BLaER1 treated with 17β-estradiol and CSF1 and Interleukin-3, amounts not matched to agents 10 nM and 100 nM (cell line): ENCODE results near the gene HEBP2.

Source experiments
- H3K27ac ChIP-seq, 11 experiments: shearing (Covaris generic); formaldehyde crosslinking; 2 replicates each; pipeline ENCODE4 v1.8.1; 2022
- H3K27me3 ChIP-seq, 11 experiments: shearing (Covaris generic); formaldehyde crosslinking; 2 replicates each; pipeline ENCODE4 v1.8.1; 2022
- H3K36me3 ChIP-seq, 11 experiments: shearing (Covaris generic); formaldehyde crosslinking; 2 replicates each; pipeline ENCODE4 v1.8.1; 2022
- H3K4me1 ChIP-seq, 10 experiments: shearing (Covaris generic); formaldehyde crosslinking; 2 replicates each; pipeline ENCODE4 v1.8.1; 2022
- H3K4me2 ChIP-seq, 11 experiments: shearing (Covaris generic); formaldehyde crosslinking; 2 replicates each; pipeline ENCODE4 v1.8.1; 2022
- H3K4me3 ChIP-seq, 10 experiments: shearing (Covaris generic); formaldehyde crosslinking; 2 replicates each; pipeline ENCODE4 v1.8.1; 2022
- H3K9ac ChIP-seq, 11 experiments: shearing (Covaris generic); formaldehyde crosslinking; 2 replicates each; pipeline ENCODE4 v1.8.1; 2022
- H3K9me3 ChIP-seq, 11 experiments: shearing (Covaris generic); formaldehyde crosslinking; replicated peaks in 1 of 11; 2 replicates each; pipeline ENCODE4 v1.8.1; 2022
- H4K20me1 ChIP-seq, 11 experiments: shearing (Covaris generic); formaldehyde crosslinking; 2 replicates each; pipeline ENCODE4 v1.8.1; 2022
- Cebpa-rat ChIP-seq, 11 experiments: shearing (Covaris generic); IDR thresholded peaks; 2 replicates each; pipeline ENCODE4 v1.8.1; 2022

The HEBP2 gene

GRCh38 chr6:138426500-138427123 lies 22.6 kb downstream of the HEBP2 start:
- Histone ChIP-seq H3K4me1 (peaks cover 0 to 34% (median 25%) of the 10 kb centered on the region in 10 experiments; a peak in 14 of 20 replicates), H3K9me3 (0 out of 22 replicates have a peak, but pooled peaks cover 0 to 1% (median 0%) of the 10 kb centered on the region in 11 experiments), H3K9ac (no peak overlapping the region), H3K27ac (no peak overlapping the region), H3K4me2 (no peak overlapping the region), H3K4me3 (no peak overlapping the region), H3K27me3 (no peaks in the 10 kb centered on the region), H4K20me1 (no peaks in the 10 kb centered on the region), H3K36me3 (peaks cover 6 to 66% (median 25%) of the 10 kb centered on the region in 11 experiments; a peak in 18 of 22 replicates)
- TF ChIP-seq Cebpa-rat (IDR thresholded peaks at IDR 0.05) = no peak

DNA sequence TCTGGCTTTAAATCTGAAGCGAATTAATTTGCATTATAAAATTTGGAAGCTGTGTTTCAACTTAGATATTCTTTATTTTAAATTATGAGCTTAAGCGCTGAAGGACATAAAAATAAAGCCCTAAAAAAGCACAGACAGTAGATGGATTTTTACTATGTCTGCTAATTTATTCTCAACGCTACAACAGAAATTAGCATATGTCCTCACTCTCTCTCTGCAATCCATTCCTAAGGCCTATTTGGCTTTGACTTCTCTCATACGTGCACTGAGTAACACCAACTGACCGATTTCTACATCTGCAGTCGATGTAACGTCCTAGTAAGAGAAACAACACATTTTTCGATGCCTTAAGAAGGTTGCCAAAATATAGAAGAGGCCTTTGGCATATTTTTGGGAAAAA lies 23.7 kb downstream of the HEBP2 start:
- H3K27ac ChIP-seq = no peak overlapping the region
- peaks cover 6 to 70% (median 33%) of the 10 kb centered on the region in 11 experiments; a peak in 18 of 22 replicates for H3K36me3 ChIP-seq
- H4K20me1 ChIP-seq = no peaks in the 10 kb centered on the region
- H3K4me3 ChIP-seq = no peak overlapping the region
- no peak for TF ChIP-seq Cebpa-rat (IDR thresholded peaks at IDR 0.05)
- H3K4me1 ChIP-seq = peaks cover 0 to 32% (median 22%) of the 10 kb centered on the region in 10 experiments; a peak in 14 of 20 replicates
- no peaks in the 10 kb centered on the region for H3K9me3 ChIP-seq
- no peaks in the 10 kb centered on the region for H3K27me3 ChIP-seq
- no peak overlapping the region for H3K9ac ChIP-seq
- H3K4me2 ChIP-seq = no peak overlapping the region

DNA sequence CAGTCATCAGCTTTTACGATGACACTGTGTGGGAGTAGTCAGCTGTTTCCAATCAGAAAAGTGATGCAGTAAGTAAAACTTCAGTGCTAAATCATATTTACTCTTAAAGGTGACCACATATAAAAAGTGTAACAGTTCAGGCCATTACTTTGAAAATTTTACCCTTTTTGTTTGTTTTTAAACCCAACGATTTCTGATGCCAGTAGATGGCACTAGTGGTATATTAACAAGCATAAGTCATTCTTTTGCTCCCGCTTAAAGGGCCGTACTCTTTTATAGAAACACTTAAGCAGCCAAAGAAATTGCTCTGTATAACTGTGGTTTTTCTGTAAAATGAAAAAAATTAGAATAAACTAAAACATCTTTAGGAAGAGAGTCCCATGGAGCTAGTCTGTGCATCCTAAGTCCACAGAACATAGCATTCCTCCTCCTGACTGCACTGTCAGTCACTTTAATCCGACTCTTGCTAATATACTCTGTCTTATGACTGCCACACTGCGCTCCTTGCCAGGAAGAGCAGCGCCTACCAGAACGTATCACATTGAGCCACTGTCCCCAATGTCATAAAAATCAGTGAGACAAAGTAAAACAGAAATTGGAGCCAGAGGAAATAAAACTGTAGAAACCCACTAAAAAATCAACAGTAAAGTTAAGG lies 25.0 kb downstream of the HEBP2 start:
- Histone ChIP-seq H3K4me1 (peaks cover 0 to 22% (median 12%) of the 10 kb centered on the region in 10 experiments; a peak in 12 of 20 replicates), H3K4me2 (no peak overlapping the region; a peak in 1 of 22 replicates), H3K9me3 (no peaks in the 10 kb centered on the region), H3K9ac (no peak overlapping the region), H4K20me1 (no peaks in the 10 kb centered on the region), H3K27me3 (no peaks in the 10 kb centered on the region), H3K4me3 (no peak overlapping the region), H3K36me3 (peaks cover 2 to 68% (median 37%) of the 10 kb centered on the region in 11 experiments; a peak in 18 of 22 replicates), H3K27ac (no peak overlapping the region)
- TF ChIP-seq Cebpa-rat (IDR thresholded peaks at IDR 0.05) = no peak

GRCh38 chr6:138429761-138430160 lies 25.7 kb downstream of the HEBP2 start:
- Histone ChIP-seq H3K4me3 (no peak overlapping the region), H3K9me3 (no peaks in the 10 kb centered on the region), H3K27me3 (no peaks in the 10 kb centered on the region), H4K20me1 (no peaks in the 10 kb centered on the region), H3K27ac (no peak overlapping the region), H3K36me3 (peaks cover 0 to 67% (median 30%) of the 10 kb centered on the region in 11 experiments; a peak in 14 of 22 replicates), H3K4me1 (peaks cover 0 to 29% (median 12%) of the 10 kb centered on the region in 10 experiments; a peak in 12 of 20 replicates), H3K4me2 (no peak overlapping the region), H3K9ac (no peak overlapping the region)
- TF ChIP-seq Cebpa-rat (IDR thresholded peaks at IDR 0.05) = no peak

- Histone ChIP-seq H3K9ac (no peak overlapping the region), H3K27ac (no peak overlapping the region), H3K36me3 (peaks cover 0 to 69% (median 29%) of the 10 kb centered on the region in 11 experiments; a peak in 14 of 22 replicates), H3K9me3 (no peaks in the 10 kb centered on the region), H3K4me3 (no peak overlapping the region), H4K20me1 (no peaks in the 10 kb centered on the region), H3K27me3 (no peaks in the 10 kb centered on the region), H3K4me2 (peak overlapping the region in 4 of 11 experiments; percentile 57 to 69 (median 62); a peak in 8 of 22 replicates), H3K4me1 (peaks cover 0 to 37% (median 12%) of the 10 kb centered on the region in 10 experiments; a peak in 12 of 20 replicates)
- no peak for TF ChIP-seq Cebpa-rat (IDR thresholded peaks at IDR 0.05)
Observed at GRCh38 chr6:138430361-138431145, 26.5 kb downstream of the HEBP2 start.

- TF ChIP-seq Cebpa-rat (IDR thresholded peaks at IDR 0.05) = no peak
- Histone ChIP-seq H3K27ac (0 out of 22 replicates have a peak overlapping the region, but pooled peaks of 1 of the 11 experiments have one; percentile 7), H4K20me1 (no peaks in the 10 kb centered on the region), H3K4me2 (peak overlapping the region in 6 of 11 experiments; percentile 13 to 69 (median 58); a peak in 12 of 22 replicates), H3K36me3 (peaks cover 0 to 76% (median 28%) of the 10 kb centered on the region in 11 experiments; a peak in 15 of 22 replicates), H3K4me3 (no peak overlapping the region), H3K9ac (no peak overlapping the region), H3K27me3 (no peaks in the 10 kb centered on the region), H3K4me1 (peaks cover 0 to 38% (median 12%) of the 10 kb centered on the region in 10 experiments; a peak in 12 of 20 replicates), H3K9me3 (no peaks in the 10 kb centered on the region)
Observed at GRCh38 chr6:138431256-138432062, 27.4 kb downstream of the HEBP2 start.

GRCh38 chr6:138432063-138432356 lies 28.0 kb downstream of the HEBP2 start:
- H3K4me2 ChIP-seq = peak overlapping the region in 5 of 11 experiments; percentile 49 to 69 (median 60); a peak in 10 of 22 replicates
- no peak for TF ChIP-seq Cebpa-rat (IDR thresholded peaks at IDR 0.05)

DNA sequence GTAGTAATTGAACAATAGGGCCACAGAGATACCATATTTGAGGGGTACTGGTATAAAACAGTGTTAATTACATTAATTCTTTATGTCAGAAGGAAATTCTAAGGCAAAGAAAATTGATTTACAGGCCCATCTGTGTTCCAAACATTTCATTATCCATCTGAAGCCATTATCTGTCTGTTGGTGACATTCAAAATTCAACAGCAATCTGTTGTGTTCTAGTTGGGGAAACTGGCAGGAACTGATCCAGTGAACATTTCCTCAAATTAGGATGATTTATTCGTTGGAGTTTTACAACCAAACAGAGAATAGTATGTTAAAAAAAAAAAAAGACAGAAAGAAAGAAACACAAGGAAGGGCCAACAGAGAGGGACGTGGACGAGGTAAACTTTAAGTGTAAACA lies 30.1 kb downstream of the HEBP2 start:
- Histone ChIP-seq H3K9me3 (no peaks in the 10 kb centered on the region), H3K36me3 (peaks cover 0 to 77% (median 27%) of the 10 kb centered on the region in 11 experiments; a peak in 15 of 22 replicates), H4K20me1 (no peaks in the 10 kb centered on the region), H3K4me2 (peak overlapping the region in 2 of 11 experiments; percentile 39 to 40; a peak in 4 of 22 replicates), H3K27me3 (no peaks in the 10 kb centered on the region), H3K4me1 (peaks cover 0 to 38% (median 12%) of the 10 kb centered on the region in 10 experiments; a peak in 12 of 20 replicates), H3K27ac (no peak overlapping the region), H3K9ac (no peak overlapping the region), H3K4me3 (no peak overlapping the region)
- TF ChIP-seq Cebpa-rat (IDR thresholded peaks at IDR 0.05) = no peak

More at GRCh38 chr6:138432063-138432356, 28.0 kb downstream of the HEBP2 start:
- no peaks in the 10 kb centered on the region for H3K27me3 ChIP-seq
- no peak overlapping the region for H3K9ac ChIP-seq
- peaks cover 0 to 38% (median 12%) of the 10 kb centered on the region in 10 experiments; a peak in 12 of 20 replicates for H3K4me1 ChIP-seq
- H4K20me1 ChIP-seq = no peaks in the 10 kb centered on the region
- H3K36me3 ChIP-seq = peaks cover 0 to 77% (median 27%) of the 10 kb centered on the region in 11 experiments; a peak in 15 of 22 replicates
- H3K27ac ChIP-seq = 0 out of 22 replicates have a peak overlapping the region, but pooled peaks of 1 of the 11 experiments have one; percentile 7
- no peaks in the 10 kb centered on the region for H3K9me3 ChIP-seq
- H3K4me3 ChIP-seq = no peak overlapping the region
